Fibroblast of pulmonary artery (primary cell): Measurements from ENCODE around the gene SPTAN1.
"Not testable (repeated sequence)": the region's sequence is repeated elsewhere in the genome, so short reads cannot be mapped to it uniquely, and the experiment has no call there.

Experiments
- DNase-seq: peaks from one replicate; pipeline ENCODE4 v3.0.0-alpha.2; 2010; ENCODE audit warnings: low read depth
- H3K4me3 ChIP-seq: replicated peaks from 2 replicates; pipeline ENCODE4 v1.5.1; 2011; ENCODE audit warnings: low read depth, mild to moderate bottlenecking, control low read depth, low read length, moderate library complexity
- CTCF ChIP-seq: IDR thresholded peaks from 2 replicates; pipeline ENCODE4 v1.5.1; 2011; ENCODE audit warnings: mild to moderate bottlenecking, control low read depth, low read length, inconsistent platforms; ENCODE audit errors: missing control alignments

SPTAN1 gene

DNA sequence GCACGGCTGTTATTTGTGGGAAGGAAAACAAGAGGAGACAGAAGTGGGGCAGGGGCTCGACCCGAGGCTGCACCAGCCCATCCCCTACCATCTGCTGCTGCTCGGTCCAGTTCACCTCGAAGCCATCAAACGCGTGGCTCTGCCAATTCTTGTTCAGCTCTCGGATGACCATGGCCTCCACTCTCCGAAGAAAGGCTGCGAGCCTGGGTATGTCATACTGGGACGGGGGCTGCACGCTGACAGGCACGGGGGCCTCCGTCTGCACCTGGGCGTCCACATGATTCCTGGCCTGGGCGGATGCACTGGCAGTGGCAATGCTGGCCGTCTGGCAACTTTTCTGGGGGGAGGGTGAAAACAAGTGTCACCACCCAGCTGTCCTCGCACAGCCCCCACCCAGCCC lies 88.2 kb downstream of the SPTAN1 start:
- no peak for TF ChIP-seq CTCF
- no peak for DNase-seq
- H3K4me3 ChIP-seq = no peak overlapping the region

- TF ChIP-seq CTCF = no peak
- no peak overlapping the region for H3K4me3 ChIP-seq
- DNase-seq = no peak
Observed at GRCh38 chr9:128642675-128643245, 90.4 kb downstream of the SPTAN1 start.

- TF ChIP-seq CTCF = no peak
- H3K4me3 ChIP-seq = no peak overlapping the region
- no peak for DNase-seq
Observed at GRCh38 chr9:128643519-128644300, 91.3 kb downstream of the SPTAN1 start.

- not testable (repeated sequence) for H3K4me3 ChIP-seq
- peak; percentile 22 for TF ChIP-seq CTCF
- peak; percentile 58 for DNase-seq
Observed at GRCh38 chr9:128648206-128648605, 95.8 kb downstream of the SPTAN1 start.

DNA sequence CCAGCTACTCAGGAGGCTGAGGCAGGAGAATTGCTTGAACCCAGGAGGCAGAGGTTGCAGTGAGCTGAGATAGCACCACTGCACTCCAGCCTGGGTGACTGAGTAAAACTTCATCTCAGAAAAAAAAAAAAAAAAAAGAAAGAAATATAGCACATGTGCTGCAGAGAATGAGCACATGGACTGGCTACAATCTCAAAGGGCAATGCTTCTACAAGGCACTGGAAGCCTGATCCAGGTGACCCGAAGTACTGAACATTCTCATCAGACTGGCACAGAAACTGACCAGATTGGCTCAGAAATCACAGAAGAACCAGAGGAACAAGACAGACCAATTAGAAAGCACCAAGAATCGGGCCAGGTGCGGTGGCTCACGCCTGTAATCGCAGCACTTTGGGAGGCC lies 99.4 kb downstream of the SPTAN1 start:
- TF ChIP-seq CTCF = no peak
- no peak for DNase-seq
- no peak overlapping the region for H3K4me3 ChIP-seq

DNA sequence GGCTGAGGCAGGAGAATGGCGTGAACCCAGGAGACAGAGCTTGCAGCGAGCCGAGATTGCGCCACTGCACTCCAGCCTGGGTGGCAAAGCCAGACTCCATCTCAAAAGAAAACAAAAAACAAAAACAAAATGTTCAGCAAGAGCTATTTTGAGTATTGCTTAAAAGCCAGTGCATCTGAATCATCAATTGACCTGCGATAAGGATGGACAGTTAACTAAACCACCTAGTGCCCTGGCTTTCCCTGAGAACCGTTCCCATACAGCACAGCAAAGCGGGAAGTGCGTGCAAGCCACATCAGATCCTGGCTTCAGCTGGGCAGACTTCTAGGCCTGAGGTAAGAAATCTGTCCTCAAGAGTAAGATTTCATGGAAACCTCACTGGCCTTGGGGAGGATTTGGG lies 101.5 kb downstream of the SPTAN1 start:
- no peak overlapping the region for H3K4me3 ChIP-seq
- no peak for TF ChIP-seq CTCF
- no peak for DNase-seq

- no peak overlapping the region for H3K4me3 ChIP-seq
- no peak for TF ChIP-seq CTCF
- DNase-seq = no peak
Observed at GRCh38 chr9:128654481-128654880, 102.1 kb downstream of the SPTAN1 start.
